ENCODE data around the gene IL4I1. TPM values are rescaled to one million over a fixed set of nuclear protein-coding genes. Genes with fewer than 3 reads are reported as not detected.
A peak's percentile ranks its signal among the peaks of the same experiment; 100 is the strongest.

IL4I1 gene
- total and polyA plus RNA-seq, 2 of the 8 experiments (the other 6 are each of a cell fraction or from before 2014, with no cell fraction given) = 0.41 to 0.76 TPM

DNA sequence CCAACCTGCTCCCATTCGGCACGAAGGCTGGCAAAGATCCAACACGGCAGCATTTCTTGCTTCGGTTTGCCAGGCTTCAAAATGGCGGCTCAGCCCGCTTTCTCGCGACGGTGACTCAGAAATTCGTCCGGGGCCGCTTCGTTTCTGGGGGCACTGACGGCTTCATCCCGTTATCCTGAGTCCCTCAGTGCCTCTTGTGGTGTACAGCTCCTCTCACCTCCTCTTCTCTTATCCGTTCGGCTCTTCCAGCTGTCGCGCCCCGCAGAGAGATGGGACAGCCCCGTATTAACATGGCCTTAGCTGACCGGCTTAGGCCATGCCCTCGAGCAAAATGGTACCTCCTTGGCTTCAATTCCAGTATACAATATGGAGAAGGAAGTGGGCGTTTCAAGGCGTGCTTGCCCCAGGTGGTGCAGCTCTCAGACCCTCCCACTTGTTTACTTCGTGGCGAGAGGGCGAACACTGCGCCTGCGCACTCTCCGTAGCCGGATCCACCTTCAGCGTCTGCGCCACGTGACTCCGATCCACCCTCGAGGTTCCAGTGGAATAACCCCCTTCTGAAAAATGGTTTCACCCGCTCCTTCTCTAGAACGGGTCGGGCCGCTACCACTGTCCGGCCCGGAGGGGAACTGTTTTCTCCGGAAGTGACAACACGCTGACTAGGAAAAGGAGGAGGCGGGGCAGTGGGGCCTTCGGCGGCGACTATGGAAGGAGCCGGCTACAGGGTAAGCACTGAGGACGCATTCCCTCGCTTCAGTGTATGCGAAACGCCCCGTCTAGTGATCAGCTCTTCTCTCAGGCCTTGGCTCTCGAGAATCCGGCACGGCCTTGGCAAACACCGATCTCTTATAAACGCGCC lies 19.4 kb downstream of the IL4I1 start, which contains the start of the genes AKT1S1 and TBC1D17 (continued):
- TF ChIP-seq KDM5A (IDR thresholded peaks at IDR 0.05; ENCODE audit: low read length) (peak; percentile 71; the same call in 1 of the 2 replicates), HDAC2 (IDR thresholded peaks at IDR 0.05; ENCODE audit: borderline replicate concordance in 1 of 2, low read depth in 2 of 2, low read length in 2 of 2) (no peak), ATF3 (IDR thresholded peaks at IDR 0.05; ENCODE audit: insufficient read depth, low read depth, low read length) (peak; percentile 75), NANOG (IDR thresholded peaks at IDR 0.05; ENCODE audit: insufficient read depth, low read depth, low read length, poor library complexity, severe bottlenecking) (no peak), SIX5 (IDR thresholded peaks at IDR 0.05; ENCODE audit: low read depth, low read length) (peak; percentile 41), GABPA (IDR thresholded peaks at IDR 0.05; ENCODE audit: borderline replicate concordance, insufficient read depth, low read length) (peak; percentile 83; the same call in 1 of the 2 replicates), EZH2 (IDR thresholded peaks at IDR 0.05; ENCODE audit: low read depth, low read length, severe bottlenecking) (no peak), BACH1 (IDR thresholded peaks at IDR 0.05; ENCODE audit: low read length) (peak; percentile 58; the same call in 1 of the 2 replicates), CREB1 (IDR thresholded peaks at IDR 0.05) (peak; percentile 92), RBBP5 (IDR thresholded peaks at IDR 0.05; ENCODE audit: borderline replicate concordance, low read depth, low read length) (no peak; the same call in 1 of the 2 replicates), POU5F1 (IDR thresholded peaks at IDR 0.05; ENCODE audit: low read depth, low read length) (no peak), JUN (IDR thresholded peaks at IDR 0.05; ENCODE audit: low read depth, low read length) (no peak), CBX5 (IDR thresholded peaks at IDR 0.05; ENCODE audit: low read depth, low read length) (no peak), PHF8 (conservative IDR thresholded peaks at IDR 0.05; ENCODE audit: low read depth, low read length) (peak; percentile 78), EGR1 (IDR thresholded peaks at IDR 0.05; ENCODE audit: borderline replicate concordance, low read depth, low read length) (peak; percentile 30; the same call in 1 of the 2 replicates), SUZ12 (IDR thresholded peaks at IDR 0.05; ENCODE audit: low read length) (no peak), ZNF274 (IDR thresholded peaks at IDR 0.05; ENCODE audit: borderline replicate concordance, extremely low read depth, low read length) (no peak), POLR2AphosphoS5 (IDR thresholded peaks at IDR 0.05; ENCODE audit: low read depth, low read length) (peak; percentile 59), BRCA1 (IDR thresholded peaks at IDR 0.05; ENCODE audit: low read depth, low read length) (peak; percentile 62), CEBPB (IDR thresholded peaks at IDR 0.05; ENCODE audit: low read depth, low read length) (no peak), CHD1 (IDR thresholded peaks at IDR 0.05; ENCODE audit: low read depth, low read length) (peak; percentile 95), TEAD4 (IDR thresholded peaks at IDR 0.05; ENCODE audit: low read depth, low read length) (no peak)
- TF ChIP-seq, protein P1, sequence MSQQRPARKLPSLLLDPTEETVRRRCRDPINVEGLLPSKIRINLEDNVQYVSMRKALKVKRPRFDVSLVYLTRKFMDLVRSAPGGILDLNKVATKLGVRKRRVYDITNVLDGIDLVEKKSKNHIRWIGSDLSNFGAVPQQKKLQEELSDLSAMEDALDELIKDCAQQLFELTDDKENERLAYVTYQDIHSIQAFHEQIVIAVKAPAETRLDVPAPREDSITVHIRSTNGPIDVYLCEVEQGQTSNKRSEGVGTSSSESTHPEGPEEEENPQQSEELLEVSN (IDR thresholded peaks at IDR 0.05) = peak; percentile 50; the same call in 1 of the 2 replicates

Data from H1 (cell line).